Measurements from ENCODE around the gene KIAA1958. TPM values are rescaled to one million over a fixed set of nuclear protein-coding genes. Genes with fewer than 3 reads are reported as not detected.

KIAA1958 gene
- total RNA-seq, 1 experiment from 2014 or later, result 18.5 TPM

DNA sequence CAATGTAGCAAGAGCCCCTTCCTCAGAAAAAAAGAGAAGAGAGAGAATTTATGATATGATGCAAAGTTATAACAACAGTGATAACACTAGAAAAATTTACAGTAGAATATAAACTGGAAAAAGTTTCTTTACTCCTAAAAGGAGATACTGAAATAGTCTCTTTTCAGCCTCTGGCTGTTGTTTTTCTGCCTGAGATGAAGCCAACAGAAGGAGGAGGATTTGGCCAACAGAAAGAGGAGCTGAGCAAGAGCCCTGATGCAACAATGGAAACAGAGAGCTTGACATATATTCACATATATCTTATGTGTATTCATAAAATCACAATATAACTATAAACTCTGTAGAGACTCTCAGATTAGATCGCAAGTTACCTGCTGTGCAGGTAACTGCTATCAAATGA lies 122.2 kb downstream of the KIAA1958 start:
- H3K4me2 ChIP-seq (ENCODE audit: low read length), result no peak overlapping the region
- ChIA-PET RAD21 (ENCODE audit: low non-redundant PET in 1 of 2, low total read pairs in 2 of 2, uncharacterized antibody in 2 of 2, unreplicated experiment in 2 of 2) (no interaction called here), POLR2A (no interaction called here), CTCF (interaction anchor here (0.6 kb wide), 1 partner anchor 74 kb away, joined by 4 read pairs; no protein-coding TSS in a partner anchor)
- H3K4me3 ChIP-seq (replicated peaks in 1 of 2; ENCODE audit: low read depth in 1 of 2, low read length in 2 of 2), result no peak overlapping the region
- no peaks in the 10 kb centered on the region for H3K36me3 ChIP-seq (ENCODE audit: control insufficient read depth in 1 of 2, insufficient read depth in 2 of 2, low read length in 2 of 2)
- intact Hi-C loops (cut with micrococcal nuclease), result no loop called here
- H3K9me3 ChIP-seq (ENCODE audit: control insufficient read depth in 1 of 2, insufficient read depth in 1 of 2, low read depth in 1 of 2, low read length in 2 of 2), result no peaks in the 10 kb centered on the region
- BruUV-seq (replicated peaks), result no TSS peak
- no peak overlapping the region for H2AFZ ChIP-seq (ENCODE audit: low read depth, low read length, poor library complexity, severe bottlenecking)
- TF ChIP-seq EZH2 (IDR thresholded peaks at IDR 0.05), result no peak
- no peak for TF ChIP-seq EZH2phosphoT487 (IDR thresholded peaks at IDR 0.05; ENCODE audit: borderline replicate concordance)
- TF ChIP-seq ZNF274 (IDR thresholded peaks at IDR 0.05; ENCODE audit: low read depth, low read length), result no peak
- no peaks in the 10 kb centered on the region for H3K4me1 ChIP-seq (ENCODE audit: control insufficient read depth in 1 of 2, insufficient read depth in 2 of 2, low read length in 2 of 2)
- no peak overlapping the region for H3K27ac ChIP-seq (ENCODE audit: low read depth, low read length)
- H3K9me2 ChIP-seq (ENCODE audit: insufficient read depth), result no peaks in the 10 kb centered on the region
- no peak overlapping the region for H3K9ac ChIP-seq (ENCODE audit: low read length)
- DNase-seq (ENCODE audit: low read depth, low spot score) (no peak), ATAC-seq (no peak)
- H4K20me1 ChIP-seq (ENCODE audit: insufficient read depth), result no peaks in the 10 kb centered on the region; the same call in 1 of the 2 replicates
- H3K27me3 ChIP-seq (ENCODE audit: insufficient read depth, low read length), result no peaks in the 10 kb centered on the region
- H3K79me2 ChIP-seq (ENCODE audit: insufficient read depth, low read length), result no peaks in the 10 kb centered on the region

DNA sequence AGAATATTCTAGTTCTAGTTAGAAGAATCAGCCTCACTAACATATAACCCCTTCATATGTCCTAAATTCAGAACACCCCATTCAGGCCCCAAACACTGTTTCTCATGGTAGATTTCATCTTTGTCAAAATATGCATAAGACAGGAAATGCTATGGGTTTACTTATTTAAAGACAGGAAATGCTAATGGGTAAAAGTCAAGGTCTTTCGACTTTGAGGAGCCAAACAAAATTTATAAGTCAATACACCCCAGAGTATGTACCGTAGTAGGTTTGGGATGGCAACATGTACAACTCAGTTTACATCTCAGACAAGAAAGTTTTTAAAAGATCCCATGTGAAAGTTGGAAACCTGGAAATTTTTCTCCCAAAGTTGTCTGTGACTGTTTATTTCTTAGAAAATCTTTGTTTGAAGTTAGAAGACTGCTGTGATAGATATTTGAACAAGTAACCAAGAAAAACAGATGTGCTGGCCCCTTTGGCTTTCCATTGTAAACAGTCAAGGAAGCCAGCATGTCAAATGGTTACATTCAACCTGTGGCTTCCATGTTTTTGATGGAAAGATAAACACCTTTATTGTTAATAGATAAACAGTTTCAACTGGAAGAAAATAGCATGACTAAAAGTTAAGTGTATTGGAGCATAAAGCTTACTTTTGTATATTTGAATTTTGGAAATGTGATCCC lies 129.1 kb downstream of the KIAA1958 start:
- ChIA-PET RAD21 (ENCODE audit: low non-redundant PET in 1 of 2, low total read pairs in 2 of 2, uncharacterized antibody in 2 of 2, unreplicated experiment in 2 of 2) (no interaction called here), POLR2A (no interaction called here), CTCF (no interaction called here)
- no peak for DNase-seq (ENCODE audit: low read depth, low spot score)
- Histone ChIP-seq H3K79me2 (ENCODE audit: insufficient read depth, low read length) (no peaks in the 10 kb centered on the region), H3K9ac (ENCODE audit: low read length) (no peak overlapping the region), H3K9me3 (ENCODE audit: control insufficient read depth in 1 of 2, insufficient read depth in 1 of 2, low read depth in 1 of 2, low read length in 2 of 2) (no peaks in the 10 kb centered on the region), H3K4me3 (replicated peaks in 1 of 2; ENCODE audit: low read depth in 1 of 2, low read length in 2 of 2) (no peak overlapping the region), H3K27me3 (ENCODE audit: insufficient read depth, low read length) (no peaks in the 10 kb centered on the region), H3K9me2 (ENCODE audit: insufficient read depth) (no peaks in the 10 kb centered on the region), H4K20me1 (ENCODE audit: insufficient read depth) (no peaks in the 10 kb centered on the region), H2AFZ (ENCODE audit: low read depth, low read length, poor library complexity, severe bottlenecking) (no peak overlapping the region), H3K36me3 (ENCODE audit: control insufficient read depth in 1 of 2, insufficient read depth in 2 of 2, low read length in 2 of 2) (no peaks in the 10 kb centered on the region), H3K27ac (ENCODE audit: low read depth, low read length) (no peak overlapping the region), H3K4me1 (ENCODE audit: control insufficient read depth in 1 of 2, insufficient read depth in 2 of 2, low read length in 2 of 2) (no peaks in the 10 kb centered on the region), H3K4me2 (ENCODE audit: low read length) (no peak overlapping the region)
- ATAC-seq, result no peak
- intact Hi-C loops (cut with micrococcal nuclease), result no loop called here
- BruUV-seq (replicated peaks), result no TSS peak
- TF ChIP-seq TCF7L2 (IDR thresholded peaks at IDR 0.05; ENCODE audit: borderline replicate concordance, extremely low read depth, insufficient read depth, insufficient read length) (no peak), CEBPB (IDR thresholded peaks at IDR 0.05; ENCODE audit: low read depth) (no peak), SRF (IDR thresholded peaks at IDR 0.05; ENCODE audit: low read depth) (no peak), ZNF274 (IDR thresholded peaks at IDR 0.05; ENCODE audit: low read depth, low read length) (no peak), ZFX (IDR thresholded peaks at IDR 0.05) (no peak), RAD21 (IDR thresholded peaks at IDR 0.05; ENCODE audit: low read depth) (no peak), FOSL1 (IDR thresholded peaks at IDR 0.05; ENCODE audit: low read depth) (no peak), YY1 (IDR thresholded peaks at IDR 0.05; ENCODE audit: extremely low read depth, insufficient replicate concordance, low read depth, low read length) (no peak), EZH2 (IDR thresholded peaks at IDR 0.05) (no peak), SP1 (IDR thresholded peaks at IDR 0.05; ENCODE audit: low read depth) (no peak), SIN3A (IDR thresholded peaks at IDR 0.05; ENCODE audit: low read depth) (no peak), POLR2AphosphoS5 (IDR thresholded peaks at IDR 0.05; ENCODE audit: low read depth, low read length) (no peak), JUND (IDR thresholded peaks at IDR 0.05) (no peak)
- TF ChIP-seq, protein P1, sequence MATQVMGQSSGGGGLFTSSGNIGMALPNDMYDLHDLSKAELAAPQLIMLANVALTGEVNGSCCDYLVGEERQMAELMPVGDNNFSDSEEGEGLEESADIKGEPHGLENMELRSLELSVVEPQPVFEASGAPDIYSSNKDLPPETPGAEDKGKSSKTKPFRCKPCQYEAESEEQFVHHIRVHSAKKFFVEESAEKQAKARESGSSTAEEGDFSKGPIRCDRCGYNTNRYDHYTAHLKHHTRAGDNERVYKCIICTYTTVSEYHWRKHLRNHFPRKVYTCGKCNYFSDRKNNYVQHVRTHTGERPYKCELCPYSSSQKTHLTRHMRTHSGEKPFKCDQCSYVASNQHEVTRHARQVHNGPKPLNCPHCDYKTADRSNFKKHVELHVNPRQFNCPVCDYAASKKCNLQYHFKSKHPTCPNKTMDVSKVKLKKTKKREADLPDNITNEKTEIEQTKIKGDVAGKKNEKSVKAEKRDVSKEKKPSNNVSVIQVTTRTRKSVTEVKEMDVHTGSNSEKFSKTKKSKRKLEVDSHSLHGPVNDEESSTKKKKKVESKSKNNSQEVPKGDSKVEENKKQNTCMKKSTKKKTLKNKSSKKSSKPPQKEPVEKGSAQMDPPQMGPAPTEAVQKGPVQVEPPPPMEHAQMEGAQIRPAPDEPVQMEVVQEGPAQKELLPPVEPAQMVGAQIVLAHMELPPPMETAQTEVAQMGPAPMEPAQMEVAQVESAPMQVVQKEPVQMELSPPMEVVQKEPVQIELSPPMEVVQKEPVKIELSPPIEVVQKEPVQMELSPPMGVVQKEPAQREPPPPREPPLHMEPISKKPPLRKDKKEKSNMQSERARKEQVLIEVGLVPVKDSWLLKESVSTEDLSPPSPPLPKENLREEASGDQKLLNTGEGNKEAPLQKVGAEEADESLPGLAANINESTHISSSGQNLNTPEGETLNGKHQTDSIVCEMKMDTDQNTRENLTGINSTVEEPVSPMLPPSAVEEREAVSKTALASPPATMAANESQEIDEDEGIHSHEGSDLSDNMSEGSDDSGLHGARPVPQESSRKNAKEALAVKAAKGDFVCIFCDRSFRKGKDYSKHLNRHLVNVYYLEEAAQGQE (IDR thresholded peaks at IDR 0.05; ENCODE audit: low read depth), result no peak
- TF ChIP-seq, protein P2, sequence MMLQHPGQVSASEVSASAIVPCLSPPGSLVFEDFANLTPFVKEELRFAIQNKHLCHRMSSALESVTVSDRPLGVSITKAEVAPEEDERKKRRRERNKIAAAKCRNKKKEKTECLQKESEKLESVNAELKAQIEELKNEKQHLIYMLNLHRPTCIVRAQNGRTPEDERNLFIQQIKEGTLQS (IDR thresholded peaks at IDR 0.05), result no peak

Measured in HCT116 (cell line).